Loucy (cell line): ENCODE results near the gene CCM2L.

Experiments used
- H2AFZ ChIP-seq: fragments of 200-600 bp; sonication (generic); 2 replicates; pipeline ENCODE4 v1.6.0; 2016; ENCODE audit warnings: antibody characterized with exemption, mild to moderate bottlenecking, low read length, moderate library complexity
- H3F3A ChIP-seq: fragments of 200-600 bp; 2 replicates; pipeline ENCODE4 v1.6.0; 2016; ENCODE audit warnings: antibody characterized with exemption, low read depth, mild to moderate bottlenecking
- H3K27me3 ChIP-seq: fragments of 200-600 bp; sonication (generic); 2 replicates; pipeline ENCODE4 v1.6.1; 2014; ENCODE audit warnings: low read length, mild to moderate bottlenecking; ENCODE audit not compliant: insufficient read depth, poor library complexity, severe bottlenecking
- H3K36me3 ChIP-seq: fragments of 200-600 bp; sonication (generic); 2 replicates; pipeline ENCODE4 v1.6.1; 2016; ENCODE audit warnings: low read length; ENCODE audit not compliant: insufficient read depth
- H3K4me1 ChIP-seq: fragments of 200-600 bp; sonication (generic); 2 replicates; pipeline ENCODE4 v1.5.1; 2014; ENCODE audit warnings: low read length, mild to moderate bottlenecking; ENCODE audit not compliant: insufficient read depth, poor library complexity, severe bottlenecking
- H3K4me2 ChIP-seq: fragments of 200-600 bp; sonication (generic); 2 replicates; pipeline ENCODE4 v1.6.0; 2014; ENCODE audit warnings: antibody characterized with exemption, low read length, low read depth, mild to moderate bottlenecking; ENCODE audit not compliant: poor library complexity, severe bottlenecking
- H3K4me3 ChIP-seq: fragments of 200-600 bp; sonication (generic); 2 replicates; pipeline ENCODE4 v1.5.1; 2014; ENCODE audit warnings: low read length, mild to moderate bottlenecking, mixed read lengths; ENCODE audit not compliant: poor library complexity, severe bottlenecking
- H3K79me2 ChIP-seq: fragments of 200-600 bp; sonication (generic); 2 replicates; pipeline ENCODE4 v1.6.1; 2014; ENCODE audit warnings: low read length; ENCODE audit not compliant: insufficient read depth
- H3K9ac ChIP-seq: fragments of 200-600 bp; sonication (generic); 2 replicates; pipeline ENCODE4 v1.6.0; 2014; ENCODE audit warnings: mild to moderate bottlenecking, low read depth, low read length, moderate library complexity; ENCODE audit not compliant: poor library complexity, severe bottlenecking
- H3K9me2 ChIP-seq: fragments of 200-600 bp; sonication (generic); replicated peaks from 2 replicates; pipeline ENCODE4 v1.6.1; 2016; ENCODE audit warnings: low read depth, low read length, mixed read lengths
- H3K9me3 ChIP-seq: fragments of 200-600 bp; sonication (generic); 2 replicates; pipeline ENCODE4 v1.6.1; 2014; ENCODE audit warnings: mild to moderate bottlenecking, antibody characterized with exemption, low read length, low read depth; ENCODE audit not compliant: insufficient read depth
- H4K20me1 ChIP-seq: fragments of 200-600 bp; sonication (generic); 2 replicates; pipeline ENCODE4 v1.6.0; 2014; ENCODE audit warnings: antibody characterized with exemption, low read length, mild to moderate bottlenecking; ENCODE audit not compliant: insufficient read depth, poor library complexity, severe bottlenecking
- CTCF ChIP-seq: fragments of 200-600 bp; sonication (generic); conservative IDR thresholded peaks from 2 replicates; pipeline ENCODE4 v1.5.1; 2014; ENCODE audit warnings: mild to moderate bottlenecking, antibody characterized with exemption, low read length
- EZH2phosphoT487 ChIP-seq: fragments of 200-600 bp; IDR thresholded peaks from 2 replicates; pipeline ENCODE4 v1.6.1; 2018; ENCODE audit warnings: antibody characterized with exemption, mild to moderate bottlenecking, moderate library complexity, borderline replicate concordance

Gene CCM2L

DNA sequence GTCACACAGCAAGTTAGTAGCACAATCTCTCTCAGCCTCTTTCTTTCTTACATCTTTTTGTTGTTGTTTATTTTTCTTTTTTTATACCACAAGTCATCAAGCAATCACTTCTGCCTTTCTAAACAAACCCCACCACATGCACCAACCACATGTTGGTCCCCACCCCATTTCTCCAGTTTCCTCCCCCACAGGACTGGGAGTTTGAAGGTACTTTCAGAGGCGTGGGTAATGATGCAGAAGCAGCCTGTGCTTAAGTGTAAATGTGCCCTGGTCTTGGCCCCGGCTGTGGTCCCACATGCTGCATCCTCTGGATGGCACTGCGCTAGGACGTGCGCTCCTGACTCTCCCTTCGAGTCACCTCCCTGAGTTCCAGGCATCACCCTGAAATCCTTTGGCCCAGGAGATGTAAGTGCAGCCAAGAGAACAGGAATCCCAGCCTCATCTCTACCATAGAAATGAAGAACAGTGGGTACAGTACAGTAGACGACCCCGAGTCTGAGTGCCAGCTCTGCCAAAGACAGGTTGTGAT, 47.5 kb downstream of the CCM2L start:
- no peaks in the 10 kb centered on the region for H4K20me1 ChIP-seq
- no peaks in the 10 kb centered on the region for H3K27me3 ChIP-seq
- no peaks in the 10 kb centered on the region for H3K4me1 ChIP-seq
- no peaks in the 10 kb centered on the region for H3F3A ChIP-seq
- no peak overlapping the region for H2AFZ ChIP-seq
- H3K9me3 ChIP-seq: no peaks in the 10 kb centered on the region
- H3K9me2 ChIP-seq: no peaks in the 10 kb centered on the region
- TF ChIP-seq EZH2phosphoT487 (no peak), CTCF (no peak)
- H3K4me3 ChIP-seq: no peak overlapping the region
- H3K9ac ChIP-seq: no peak overlapping the region
- no peaks in the 10 kb centered on the region for H3K79me2 ChIP-seq
- H3K36me3 ChIP-seq: no peaks in the 10 kb centered on the region
- no peak overlapping the region for H3K4me2 ChIP-seq

- Histone ChIP-seq H3K9me2 (no peaks in the 10 kb centered on the region), H3F3A (no peaks in the 10 kb centered on the region), H3K4me2 (no peak overlapping the region), H2AFZ (no peak overlapping the region), H3K27me3 (no peaks in the 10 kb centered on the region), H3K79me2 (no peaks in the 10 kb centered on the region), H3K4me3 (no peak overlapping the region), H3K36me3 (no peaks in the 10 kb centered on the region), H3K4me1 (no peaks in the 10 kb centered on the region), H4K20me1 (no peaks in the 10 kb centered on the region), H3K9ac (no peak overlapping the region), H3K9me3 (no peaks in the 10 kb centered on the region)
- TF ChIP-seq CTCF (no peak), EZH2phosphoT487 (no peak)
Observed at GRCh38 chr20:32059189-32059588, 49.0 kb downstream of the CCM2L start.

- H3K4me1 ChIP-seq: no peaks in the 10 kb centered on the region
- no peak overlapping the region for H3K4me3 ChIP-seq
- no peak overlapping the region for H3K9ac ChIP-seq
- no peak for TF ChIP-seq EZH2phosphoT487
- TF ChIP-seq CTCF: no peak
- no peaks in the 10 kb centered on the region for H3K9me3 ChIP-seq
- no peaks in the 10 kb centered on the region for H3F3A ChIP-seq
- no peaks in the 10 kb centered on the region for H3K79me2 ChIP-seq
- H3K36me3 ChIP-seq: no peaks in the 10 kb centered on the region
- H3K27me3 ChIP-seq: no peaks in the 10 kb centered on the region
- H3K4me2 ChIP-seq: no peak overlapping the region
- no peak overlapping the region for H2AFZ ChIP-seq
- H4K20me1 ChIP-seq: no peaks in the 10 kb centered on the region
- no peaks in the 10 kb centered on the region for H3K9me2 ChIP-seq
Observed at GRCh38 chr20:32062776-32063170, 52.5 kb downstream of the CCM2L start.
